Activated CD8-positive, alpha-beta memory T cell treated with anti-CD3 and anti-CD28 coated beads, Interleukin-2, amount 50 U/mL, for 1 hour (primary cell): ENCODE data around the gene KCTD7.
A peak's percentile ranks its signal among the peaks of the same experiment; 100 is the strongest.
"Not testable (repeated sequence)": the region's sequence is repeated elsewhere in the genome, so short reads cannot be mapped to it uniquely, and the experiment has no call there.

Experiments
- DNase-seq: peaks from one replicate; pipeline ENCODE4 v3.0.0-alpha.2; 2020; ENCODE audit errors: extremely low read depth

The KCTD7 gene

GRCh38 chr7:66654275-66655112, 25.8 kb downstream of the KCTD7 start:
- peak; percentile 96 for DNase-seq

GRCh38 chr7:66655113-66655806, 26.6 kb downstream of the KCTD7 start:
- not testable (repeated sequence) for DNase-seq

GRCh38 chr7:66655826-66656485, 27.3 kb downstream of the KCTD7 start:
- not testable (repeated sequence) for DNase-seq

GRCh38 chr7:66657798-66658197, 29.1 kb downstream of the KCTD7 start:
- DNase-seq, result no peak

GRCh38 chr7:66662646-66663264, 34.1 kb downstream of the KCTD7 start:
- no peak for DNase-seq

GRCh38 chr7:66664590-66665293, 36.1 kb downstream of the KCTD7 start:
- no peak for DNase-seq

GRCh38 chr7:66666313-66666952, 37.8 kb downstream of the KCTD7 start:
- no peak for DNase-seq

GRCh38 chr7:66667023-66667728, 38.5 kb downstream of the KCTD7 start:
- no peak for DNase-seq

- DNase-seq, result no peak
These were observed 39.4 kb downstream of the KCTD7 start for GRCh38 chr7:66668112-66668511.

GRCh38 chr7:66668677-66669076, 40.0 kb downstream of the KCTD7 start:
- no peak for DNase-seq

- DNase-seq, result no peak
These were observed 40.4 kb downstream of the KCTD7 start for GRCh38 chr7:66669088-66669487.

GRCh38 chr7:66669496-66669895, 40.8 kb downstream of the KCTD7 start:
- DNase-seq, result no peak

GRCh38 chr7:66671034-66671433, 42.4 kb downstream of the KCTD7 start:
- DNase-seq, result no peak

- DNase-seq, result not testable (repeated sequence)
These were observed 42.8 kb downstream of the KCTD7 start for GRCh38 chr7:66671486-66671885.

- not testable (repeated sequence) for DNase-seq
These were observed 43.9 kb downstream of the KCTD7 start for GRCh38 chr7:66672432-66673123.

GRCh38 chr7:66673124-66673640, 44.5 kb downstream of the KCTD7 start:
- not testable (repeated sequence) for DNase-seq

- DNase-seq, result no peak
These were observed 51.1 kb downstream of the KCTD7 start for GRCh38 chr7:66679633-66680244.

GRCh38 chr7:66681491-66682349, 53.0 kb downstream of the KCTD7 start:
- DNase-seq, result peak; percentile 85
